Upper lobe of left lung (tissue), 6 donors: ENCODE data around the gene TADA1. TPM values are rescaled to one million over a fixed set of nuclear protein-coding genes. Genes with fewer than 3 reads are reported as not detected.

Experiments used
- ATAC-seq, 2 donors: fragments of 200-7000 bp; cut with Tn5 transposase; one replicate each; pipeline ENCODE4 v1.9.1; 2022; ENCODE audit warnings: mild to moderate bottlenecking in 2 of 2, moderate library complexity in 2 of 2; ENCODE audit not compliant: low FRiP score in 2 of 2
- DNase-seq, 2 donors: peaks; one replicate each; pipeline ENCODE4 v3.0.0-alpha.2; 2019 to 2020
- H3K27ac ChIP-seq, 4 donors: fragments of 200-600 bp; sonication (generic); one replicate each; pipeline ENCODE4 v1.5.1; 2016 to 2019
- H3K27me3 ChIP-seq, 4 donors: fragments of 200-600 bp; sonication (generic); one replicate each; pipeline ENCODE4 v1.5.1; 2017 to 2019
- H3K36me3 ChIP-seq, 4 donors: fragments of 200-600 bp; sonication (generic); one replicate each; pipeline ENCODE4 v1.5.1; 2016 to 2019
- H3K4me1 ChIP-seq, 4 donors: fragments of 200-600 bp; sonication (generic); one replicate each; pipeline ENCODE4 v1.5.1; 2018 to 2019
- H3K4me3 ChIP-seq, 4 donors: fragments of 200-600 bp; sonication (generic); one replicate each; pipeline ENCODE4 v1.5.1; 2017 to 2019; ENCODE audit warnings: mild to moderate bottlenecking in 2 of 4, moderate library complexity in 1 of 4
- H3K9me3 ChIP-seq, 4 donors: fragments of 200-600 bp; sonication (generic); one replicate each; pipeline ENCODE4 v1.5.1; 2018 to 2019
- EP300 ChIP-seq, 4 donors: sonication (generic); formaldehyde crosslinking; IDR thresholded peaks; one replicate each; pipeline ENCODE4 v1.5.1; 2017; ENCODE audit warnings: antibody characterized with exemption in 4 of 4, control low read depth in 2 of 4
- POLR2A ChIP-seq, 4 donors: fragments of 450-650 bp; IDR thresholded peaks; one replicate each; pipeline ENCODE4 v1.5.1; 2016 to 2017; ENCODE audit warnings: antibody characterized with exemption in 4 of 4, mild to moderate bottlenecking in 2 of 4
- POLR2AphosphoS5 ChIP-seq, 2 donors: sonication (generic); formaldehyde crosslinking; IDR thresholded peaks; one replicate each; pipeline ENCODE4 v1.5.1; 2017; ENCODE audit warnings: antibody characterized with exemption in 2 of 2
- WGBS, 2 donors: methylation state at CpG; one replicate each; pipeline ENCODE4 v1.1.5; 2017 to 2018; 5-methylcytosine and 5-hydroxymethylcytosine counted together
- total RNA-seq, 6 donors: library from RNA; depleted of rRNA in 4 of 6; stranded (reverse); fragments of >200 nt in 4 of 6; gene quantifications; one replicate each; pipeline versions ENCODE4 v1.1.0 to v1.2.1, GENCODE V29; 2016 to 2021
- TF ChIP-seq, protein P1 (sequence below), 6 experiments: fragments of 450-650 bp in 4 of 6; fragments of 200-600 bp in 2 of 6; sonication (generic) in 2 of 6; IDR thresholded peaks; one replicate each; pipeline ENCODE4 v1.5.1; 2016 to 2019; ENCODE audit warnings: antibody characterized with exemption in 6 of 6
- donor health status: DM: no; HTN: no; CAD: no; lungs with moderate emphysema.
- donor health status: DM: no; HTN: yes; CAD: no; lungs with severe emphysema.

The TADA1 gene
- total RNA-seq, 6 donors from 2014 or later: 2.6 to 15.3 (median 8.5) TPM

DNA sequence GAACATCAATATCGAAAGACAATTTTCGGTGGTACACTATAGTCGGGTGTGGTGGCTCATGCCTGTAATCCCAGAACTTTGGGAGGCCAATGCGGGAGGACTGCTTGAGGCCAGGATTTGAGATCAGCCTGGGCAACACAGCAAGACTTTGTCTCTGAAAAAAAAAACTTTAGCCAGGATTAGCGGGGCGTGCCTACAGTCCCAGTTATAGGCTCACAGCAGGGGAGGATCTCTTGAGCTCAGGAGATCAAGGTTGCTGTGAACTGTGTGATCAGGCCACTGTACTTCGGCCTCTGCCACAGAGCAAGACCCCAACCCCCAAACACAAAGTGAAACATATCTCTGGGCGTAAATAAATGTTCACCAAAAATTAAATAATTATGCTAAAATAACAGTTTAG is 1.6 kb downstream of the TADA1 start:
- DNase-seq (no peak), ATAC-seq (no peak)
- no peaks in the 10 kb centered on the region for H3K9me3 ChIP-seq
- no peaks in the 10 kb centered on the region for H3K27me3 ChIP-seq
- H3K27ac ChIP-seq: no peak overlapping the region
- no peaks in the 10 kb centered on the region for H3K36me3 ChIP-seq
- H3K4me1 ChIP-seq: peaks cover 7 to 39% (median 15%) of the 10 kb centered on the region in 4 donors
- no peak overlapping the region for H3K4me3 ChIP-seq
- WGBS, 2 donors: 95 to 97% methylated on average over 8 of the region's 8 CpGs
- TF ChIP-seq EP300 (IDR thresholded peaks at IDR 0.05): no peak
- TF ChIP-seq, protein P1, sequence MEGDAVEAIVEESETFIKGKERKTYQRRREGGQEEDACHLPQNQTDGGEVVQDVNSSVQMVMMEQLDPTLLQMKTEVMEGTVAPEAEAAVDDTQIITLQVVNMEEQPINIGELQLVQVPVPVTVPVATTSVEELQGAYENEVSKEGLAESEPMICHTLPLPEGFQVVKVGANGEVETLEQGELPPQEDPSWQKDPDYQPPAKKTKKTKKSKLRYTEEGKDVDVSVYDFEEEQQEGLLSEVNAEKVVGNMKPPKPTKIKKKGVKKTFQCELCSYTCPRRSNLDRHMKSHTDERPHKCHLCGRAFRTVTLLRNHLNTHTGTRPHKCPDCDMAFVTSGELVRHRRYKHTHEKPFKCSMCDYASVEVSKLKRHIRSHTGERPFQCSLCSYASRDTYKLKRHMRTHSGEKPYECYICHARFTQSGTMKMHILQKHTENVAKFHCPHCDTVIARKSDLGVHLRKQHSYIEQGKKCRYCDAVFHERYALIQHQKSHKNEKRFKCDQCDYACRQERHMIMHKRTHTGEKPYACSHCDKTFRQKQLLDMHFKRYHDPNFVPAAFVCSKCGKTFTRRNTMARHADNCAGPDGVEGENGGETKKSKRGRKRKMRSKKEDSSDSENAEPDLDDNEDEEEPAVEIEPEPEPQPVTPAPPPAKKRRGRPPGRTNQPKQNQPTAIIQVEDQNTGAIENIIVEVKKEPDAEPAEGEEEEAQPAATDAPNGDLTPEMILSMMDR (IDR thresholded peaks at IDR 0.05): no peak
- TF ChIP-seq POLR2A (IDR thresholded peaks at IDR 0.05): no peak
- no peak for TF ChIP-seq POLR2AphosphoS5 (IDR thresholded peaks at IDR 0.05)

DNA sequence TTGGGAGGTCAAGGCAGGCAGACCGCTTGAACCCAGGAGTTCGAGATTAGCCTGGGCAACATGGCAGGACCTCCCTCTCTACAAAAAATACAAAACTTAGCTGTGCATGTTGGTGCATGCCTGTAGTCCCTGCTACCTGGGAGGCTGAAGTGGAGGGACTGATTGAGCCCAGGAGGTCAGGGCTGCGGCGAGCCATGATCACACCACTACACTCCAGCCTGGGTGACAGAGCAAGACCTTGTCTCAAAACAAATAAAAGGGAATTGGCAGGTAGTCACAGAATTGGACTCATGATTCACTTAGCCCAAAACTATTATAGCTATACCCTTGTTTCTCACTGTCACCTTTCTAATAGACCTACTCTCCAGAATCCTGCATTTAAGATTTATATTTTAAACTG is 5.5 kb downstream of the TADA1 start:
- peaks cover 7 to 33% (median 12%) of the 10 kb centered on the region in 4 donors for H3K4me1 ChIP-seq
- no peaks in the 10 kb centered on the region for H3K27me3 ChIP-seq
- no peak overlapping the region for H3K4me3 ChIP-seq
- 100% methylated on average over 4 of the region's 4 CpGs for WGBS, 2 donors
- no peaks in the 10 kb centered on the region for H3K9me3 ChIP-seq
- DNase-seq (no peak), ATAC-seq (no peak)
- no peak overlapping the region for H3K27ac ChIP-seq
- TF ChIP-seq POLR2AphosphoS5 (IDR thresholded peaks at IDR 0.05): no peak
- no peak for TF ChIP-seq POLR2A (IDR thresholded peaks at IDR 0.05)
- TF ChIP-seq, protein P1 (IDR thresholded peaks at IDR 0.05): no peak
- TF ChIP-seq EP300 (IDR thresholded peaks at IDR 0.05): no peak
- peaks cover 5 to 24% (median 7%) of the 10 kb centered on the region in 4 donors for H3K36me3 ChIP-seq

DNA sequence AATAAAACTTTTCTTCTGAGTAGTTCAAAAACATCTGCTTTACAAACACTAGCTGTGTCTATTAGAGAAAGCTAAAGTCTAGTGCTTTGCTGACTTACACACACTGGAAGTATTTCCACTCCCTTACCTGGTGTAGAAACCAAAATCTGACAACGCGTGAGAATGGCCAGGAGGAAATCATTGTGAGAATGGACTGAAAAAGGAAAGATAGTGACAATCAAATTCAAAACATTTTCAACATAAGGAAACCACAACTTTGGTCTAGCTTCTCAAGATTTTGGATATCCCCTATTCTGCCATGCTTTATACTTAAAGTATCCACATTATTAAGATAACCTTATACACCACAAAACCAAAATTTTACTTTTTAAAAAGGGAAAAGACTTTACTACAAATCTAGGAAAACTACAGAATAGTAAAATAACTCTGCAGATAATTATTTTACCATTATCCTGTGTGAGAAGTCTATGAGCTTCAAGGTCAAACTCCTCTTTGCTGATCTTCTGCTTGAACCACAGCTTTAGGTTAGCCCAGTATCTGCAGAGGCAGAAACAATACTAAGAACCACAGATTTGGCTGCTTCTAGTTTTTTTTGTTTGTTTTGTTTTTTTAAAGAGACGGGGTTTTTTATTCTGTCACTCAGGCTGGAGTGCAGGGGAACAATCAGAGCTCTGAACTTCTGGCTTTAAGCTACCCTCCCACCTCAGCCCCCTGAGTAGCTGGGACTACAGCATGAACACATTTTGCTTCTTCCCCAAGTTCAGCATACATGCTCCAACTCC is 6.6 kb downstream of the TADA1 start:
- H3K27me3 ChIP-seq: no peaks in the 10 kb centered on the region
- H3K4me1 ChIP-seq: peaks cover 0 to 23% (median 6%) of the 10 kb centered on the region in 4 donors
- TF ChIP-seq POLR2AphosphoS5 (IDR thresholded peaks at IDR 0.05) (no peak), POLR2A (IDR thresholded peaks at IDR 0.05) (no peak), EP300 (IDR thresholded peaks at IDR 0.05) (no peak)
- TF ChIP-seq, protein P1 (IDR thresholded peaks at IDR 0.05): no peak
- DNase-seq (no peak), ATAC-seq (no peak)
- H3K36me3 ChIP-seq: peaks cover 5 to 24% (median 9%) of the 10 kb centered on the region in 4 donors
- WGBS, 2 donors: 68 to 75% methylated on average over 3 of the region's 3 CpGs
- no peak overlapping the region for H3K27ac ChIP-seq
- no peaks in the 10 kb centered on the region for H3K9me3 ChIP-seq
- no peak overlapping the region for H3K4me3 ChIP-seq

DNA sequence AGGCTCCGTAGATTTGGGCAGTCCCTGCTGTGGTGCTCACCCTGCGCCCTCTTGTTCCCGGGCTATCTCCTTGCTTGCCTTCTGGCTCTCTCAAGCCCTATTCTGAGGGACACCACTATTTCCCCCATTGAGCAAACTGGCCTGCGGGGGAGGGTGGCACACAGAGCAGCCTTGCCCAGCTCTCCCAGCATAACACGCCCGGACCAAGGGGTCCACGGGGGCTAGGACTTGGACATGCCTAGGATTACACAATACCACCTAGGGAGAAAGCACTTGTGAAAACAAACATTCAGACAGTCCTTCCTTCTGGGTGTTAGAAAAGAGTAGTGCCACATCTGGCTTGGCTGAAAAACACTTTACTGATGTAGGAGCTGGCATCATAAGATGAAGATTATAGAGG is 7.4 kb downstream of the TADA1 start:
- Histone ChIP-seq H3K4me3 (no peak overlapping the region), H3K27ac (no peak overlapping the region), H3K27me3 (no peaks in the 10 kb centered on the region), H3K9me3 (no peaks in the 10 kb centered on the region), H3K4me1 (peaks cover 0 to 16% (median 3%) of the 10 kb centered on the region in 4 donors), H3K36me3 (peaks cover 5 to 33% (median 12%) of the 10 kb centered on the region in 4 donors)
- DNase-seq (no peak), ATAC-seq (no peak)
- 73 to 82% methylated on average over 6 to 7 of the region's 7 CpGs for WGBS, 2 donors
- TF ChIP-seq POLR2AphosphoS5 (IDR thresholded peaks at IDR 0.05) (no peak), EP300 (IDR thresholded peaks at IDR 0.05) (no peak), POLR2A (IDR thresholded peaks at IDR 0.05) (no peak)
- TF ChIP-seq, protein P1 (IDR thresholded peaks at IDR 0.05): no peak
